SHP77 (cell line): Measurements from ENCODE around the gene PROSER1.
"Not testable (repeated sequence)": the region's sequence is repeated elsewhere in the genome, so short reads cannot be mapped to it uniquely, and the experiment has no call there.

Experiments
- DNase-seq, 2 experiments: peaks; one replicate each; lab custom pipeline; 2025; lab: John Stamatoyannopoulos, UW

PROSER1 gene

GRCh38 chr13:39037880-39038568, at the start of gene PROSER1, which contains the start of gene NHLRC3:
Gene PROSER1 (minus strand): TSS chr13:39038089. CDS start chr13:39037242, 847 bp downstream.
Gene NHLRC3 (plus strand): TSS chr13:39038456. CDS start chr13:39038640, 184 bp downstream.
- DNase-seq: peak; percentile 74 to 81

DNA sequence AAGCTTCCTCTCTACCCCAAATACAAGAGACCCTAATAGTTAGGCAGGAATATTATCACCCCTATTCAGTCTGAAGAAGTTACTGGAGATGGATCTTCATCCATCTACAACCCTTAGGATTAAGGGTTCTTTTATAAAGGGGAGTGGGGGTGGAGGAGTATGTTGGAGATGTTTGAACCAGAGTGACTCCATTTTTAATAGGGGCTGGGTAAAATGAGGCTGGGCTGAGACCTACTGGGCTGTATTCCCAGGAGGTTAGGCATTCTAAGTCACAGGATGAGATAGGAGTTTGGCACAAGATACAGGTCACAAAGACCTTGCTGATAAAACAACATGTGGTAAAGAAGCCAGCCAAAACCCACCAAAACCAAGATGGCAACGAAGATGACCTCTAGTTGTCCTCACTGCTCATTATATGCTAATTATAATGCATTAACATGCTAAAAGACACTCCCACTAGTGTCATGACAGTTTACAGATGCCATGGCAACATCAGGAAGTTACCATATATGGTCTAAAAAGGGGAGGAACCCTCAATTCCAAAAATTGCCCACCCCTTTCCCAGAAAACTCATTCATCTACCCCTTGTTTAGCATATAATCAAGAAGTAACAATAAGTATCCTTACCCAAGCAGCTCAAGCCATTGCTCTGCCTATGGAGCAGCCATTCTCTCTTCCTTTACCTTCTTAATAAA, 48.5 kb upstream of the PROSER1 start:
- DNase-seq: not testable (repeated sequence)

DNA sequence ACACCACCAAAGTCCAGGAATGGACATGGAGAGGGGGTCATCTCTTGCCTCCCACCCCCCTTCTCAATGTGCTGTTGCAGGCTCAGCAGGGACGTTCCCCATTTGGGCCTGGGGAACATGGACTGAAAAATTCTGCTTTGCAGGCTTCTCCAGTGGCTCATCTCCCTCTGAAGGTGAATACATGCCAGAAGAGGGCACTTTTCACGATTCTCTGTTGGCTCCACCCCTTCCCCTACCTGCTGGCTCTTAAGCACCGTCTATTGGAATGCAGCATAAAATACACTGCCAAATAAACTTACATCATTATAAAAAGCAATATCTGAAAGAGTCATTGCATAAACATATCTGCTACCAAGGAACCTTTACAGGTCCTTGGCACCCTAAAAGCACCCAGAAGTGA, 36.1 kb upstream of the PROSER1 start:
- no peak for DNase-seq

GRCh38 chr13:39072842-39073241, 35.0 kb upstream of the PROSER1 start:
- DNase-seq: no peak

DNA sequence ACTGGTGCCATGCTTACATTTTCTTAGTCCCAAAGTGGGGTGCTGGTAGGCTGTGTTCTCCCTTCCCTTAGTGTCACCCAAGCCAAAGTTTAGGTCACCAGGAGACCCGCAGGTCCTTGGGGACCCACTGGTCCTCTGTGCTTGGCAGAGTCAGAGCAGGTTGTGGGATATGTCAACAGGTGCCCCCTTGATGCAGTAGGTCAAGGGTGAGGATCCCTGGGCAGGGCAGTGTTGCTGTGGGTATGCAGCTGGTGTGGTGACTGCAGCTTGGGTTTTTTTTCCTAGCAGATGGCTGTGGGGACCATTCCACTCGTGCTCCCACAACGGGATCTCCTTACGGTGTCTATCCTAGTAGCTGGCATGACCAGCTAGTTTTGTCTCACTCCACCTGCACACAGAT, 24.1 kb upstream of the PROSER1 start:
- no peak for DNase-seq

DNA sequence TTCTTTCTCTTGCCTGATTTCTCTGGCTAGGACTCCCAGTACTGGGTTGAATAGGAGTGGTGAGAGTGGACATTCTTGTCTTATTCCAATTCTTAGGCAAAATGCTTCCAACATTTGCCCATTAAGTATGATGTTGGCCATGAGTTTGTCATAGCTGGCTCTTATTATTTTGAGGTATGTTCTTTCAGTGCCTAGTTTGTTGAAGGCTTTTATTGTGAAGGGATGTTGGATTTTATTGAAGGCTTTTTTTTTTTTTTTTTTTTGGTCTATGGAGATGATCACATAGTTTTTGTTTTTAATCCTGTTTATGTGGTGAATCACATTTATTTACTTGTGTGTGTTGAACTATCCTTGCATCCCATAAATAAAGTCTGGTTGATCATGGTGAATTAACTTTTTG, 20.2 kb upstream of the PROSER1 start:
- no peak for DNase-seq

DNA sequence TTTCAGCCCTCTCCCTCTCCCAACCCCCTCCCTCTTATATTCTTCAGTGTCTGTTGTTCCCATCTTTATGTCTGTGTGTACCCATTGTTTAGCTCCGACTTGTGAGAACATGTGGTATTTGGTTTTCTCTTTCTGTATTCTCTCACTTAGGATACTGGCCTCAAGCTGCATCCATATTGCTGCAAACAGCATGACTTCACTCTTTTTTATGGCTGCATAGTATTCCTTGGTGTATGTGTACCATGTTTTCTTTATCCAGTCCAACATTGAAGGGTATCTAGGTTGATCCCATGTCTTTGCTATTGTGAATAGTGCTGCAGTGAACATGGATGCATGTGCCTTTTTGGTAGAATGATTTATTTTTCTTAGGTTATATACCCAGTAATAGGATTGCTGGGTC, 18.1 kb upstream of the PROSER1 start:
- DNase-seq: no peak

GRCh38 chr13:39054112-39054511, 16.2 kb upstream of the PROSER1 start:
- no peak for DNase-seq

- DNase-seq: no peak
These were observed 15.1 kb upstream of the PROSER1 start for GRCh38 chr13:39052944-39053343.

- DNase-seq: peak; percentile 9 to 30
These were observed 13.3 kb upstream of the PROSER1 start for GRCh38 chr13:39051157-39051556.

- no peak for DNase-seq
These were observed 11.4 kb upstream of the PROSER1 start for GRCh38 chr13:39049274-39049673.

GRCh38 chr13:39048806-39049205, 10.9 kb upstream of the PROSER1 start:
- DNase-seq: no peak

DNA sequence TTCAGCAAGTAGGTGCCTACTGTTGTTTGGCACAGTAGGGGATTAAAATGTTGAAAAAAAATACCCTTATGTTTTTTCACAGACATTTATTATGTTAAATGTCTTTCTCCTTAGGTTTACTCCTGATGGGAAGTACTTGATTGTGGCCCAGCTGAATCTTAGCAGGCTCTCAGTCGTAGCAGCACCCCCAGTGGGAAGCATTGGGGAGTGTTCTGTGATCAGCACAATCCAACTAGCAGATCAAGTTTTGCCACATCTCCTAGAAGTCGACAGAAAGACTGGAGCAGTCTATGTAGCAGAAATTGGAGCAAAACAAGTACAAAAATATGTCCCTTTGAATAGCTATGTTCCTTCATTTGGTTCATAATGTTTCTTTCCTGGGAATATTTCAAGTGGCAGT, 9.7 kb upstream of the PROSER1 start:
- no peak for DNase-seq

GRCh38 chr13:39044536-39044935, 6.6 kb upstream of the PROSER1 start:
- DNase-seq: no peak

DNA sequence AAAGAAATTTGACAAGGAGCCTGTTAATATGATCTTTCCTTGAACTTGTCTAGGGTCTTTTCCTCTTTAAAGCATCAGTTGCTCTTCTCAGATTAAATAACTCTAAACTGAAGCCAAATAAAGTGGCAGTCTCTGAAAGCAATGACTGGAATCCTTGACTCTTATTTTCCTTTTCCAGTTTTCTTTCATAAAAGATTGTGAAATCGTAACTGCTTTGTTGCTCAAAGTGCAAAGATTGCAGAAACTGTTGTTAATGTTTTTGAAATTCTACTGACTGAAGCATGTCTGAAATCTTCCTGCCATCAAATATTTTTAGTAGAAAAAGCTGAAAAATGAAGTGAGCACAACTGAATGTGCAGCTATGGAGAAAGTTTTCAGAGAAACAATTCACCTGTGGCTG, 2.3 kb upstream of the PROSER1 start:
- no peak for DNase-seq

DNA sequence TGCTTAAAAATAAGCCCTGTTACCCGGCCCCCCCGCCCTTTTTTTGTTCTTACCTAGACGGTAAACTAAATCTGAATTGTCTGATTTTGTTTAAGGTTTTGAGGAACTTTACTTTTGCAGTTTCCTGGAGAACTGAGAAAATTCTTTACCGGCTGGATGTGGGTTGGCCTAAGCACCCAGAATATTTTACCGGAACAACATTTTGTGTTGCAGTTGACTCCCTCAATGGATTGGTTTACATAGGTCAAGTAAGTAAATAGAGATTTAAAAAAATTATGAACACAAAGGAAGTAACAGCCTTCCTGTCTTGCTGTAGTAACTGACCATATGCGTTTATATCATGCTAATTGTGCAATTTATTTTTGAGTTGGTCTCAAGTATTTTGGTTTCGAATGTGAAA, 1.2 kb upstream of the PROSER1 start:
- no peak for DNase-seq

DNA sequence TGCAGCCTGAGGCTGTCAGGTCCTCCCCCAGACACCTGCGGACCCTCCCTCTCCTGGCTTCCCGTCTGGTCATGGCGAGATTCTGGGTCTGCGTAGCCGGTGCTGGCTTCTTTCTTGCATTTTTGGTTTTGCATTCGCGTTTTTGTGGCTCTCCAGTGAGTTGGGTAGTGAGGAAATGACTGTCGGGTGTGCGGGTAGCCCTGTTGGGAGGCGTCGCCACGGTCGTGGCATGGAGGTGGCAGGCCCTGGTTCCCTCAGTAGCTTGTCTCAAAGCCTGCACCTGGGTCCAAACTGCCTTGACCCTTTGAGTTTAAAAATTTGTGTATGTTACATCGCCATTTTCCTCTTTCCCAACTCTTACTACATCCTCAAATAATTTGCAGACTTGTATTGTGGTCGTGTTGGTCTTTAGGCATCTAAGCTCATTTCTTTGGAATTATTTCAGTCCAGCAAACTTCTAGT, 711 bp upstream of the PROSER1 start:
- DNase-seq: peak in 1 of 2 experiments; percentile 50

GRCh38 chr13:39037410-39037879, 444 bp downstream of the PROSER1 start:
- DNase-seq: peak in 1 of 2 experiments; percentile 49

DNA sequence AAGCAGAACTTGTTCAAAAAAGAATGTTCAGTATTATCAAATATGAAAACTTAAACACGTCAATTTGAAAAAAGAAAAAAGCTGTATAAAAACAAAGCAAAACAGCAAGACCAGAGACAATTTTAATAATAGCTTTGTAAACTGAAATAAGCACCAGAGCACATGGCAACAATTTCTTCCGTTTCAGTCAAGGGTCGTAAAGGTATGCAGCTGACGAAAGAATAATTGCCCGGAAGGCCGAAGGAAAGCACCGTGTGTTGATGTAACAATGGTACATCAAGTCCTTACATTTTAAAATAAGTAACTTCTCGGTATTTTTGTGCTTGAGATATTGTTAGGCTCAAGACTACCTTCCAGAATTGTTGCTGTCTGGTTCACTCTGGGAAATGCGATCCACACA, 1.7 kb downstream of the PROSER1 start:
- DNase-seq: peak in 1 of 2 experiments; percentile 26

GRCh38 chr13:39035799-39036198, 2.1 kb downstream of the PROSER1 start:
- no peak for DNase-seq

DNA sequence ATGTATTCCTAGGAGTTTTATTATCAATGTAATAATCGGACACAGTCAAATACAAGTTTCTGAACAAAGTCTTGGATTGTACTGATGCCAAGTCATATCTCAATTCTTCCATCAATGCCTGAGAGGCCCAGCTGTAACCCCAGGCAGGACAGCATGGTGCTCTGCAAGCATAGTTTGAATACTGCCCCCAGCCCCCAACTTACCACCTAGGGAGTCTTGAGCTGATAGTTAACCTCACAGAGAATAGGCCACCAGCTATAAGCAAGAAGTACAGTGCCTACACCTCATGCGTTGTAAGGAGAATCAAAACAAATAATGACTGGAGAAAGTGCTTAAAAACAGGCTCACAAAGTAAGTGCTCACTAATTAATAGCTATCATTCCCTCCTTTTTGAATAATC, 2.7 kb downstream of the PROSER1 start:
- DNase-seq: no peak

- no peak for DNase-seq
These were observed 3.8 kb downstream of the PROSER1 start for GRCh38 chr13:39034085-39034484.

- DNase-seq: no peak
These were observed 5.7 kb downstream of the PROSER1 start for GRCh38 chr13:39032150-39032549.
